Left ventricle myocardium inferior (tissue), 1 donor: ENCODE data around the gene ATXN3. TPM values are rescaled to one million over a fixed set of nuclear protein-coding genes. Genes with fewer than 3 reads are reported as not detected.

Experiments
- DNase-seq: peaks from one replicate; pipeline ENCODE4 v3.0.0-alpha.2; 2020
- H3K27ac ChIP-seq: fragments of 200-600 bp; replicated peaks from 2 replicates; pipeline ENCODE4 v1.8.0; 2021
- H3K27me3 ChIP-seq: fragments of 200-600 bp; 2 replicates; pipeline ENCODE4 v1.8.0; 2021; ENCODE audit warnings: low read depth
- H3K36me3 ChIP-seq: fragments of 200-600 bp; 2 replicates; pipeline ENCODE4 v1.8.0; 2021
- H3K4me1 ChIP-seq: fragments of 200-600 bp; 2 replicates; pipeline ENCODE4 v1.8.0; 2021
- H3K4me3 ChIP-seq: fragments of 200-600 bp; 2 replicates; pipeline ENCODE4 v1.8.0; 2021; ENCODE audit warnings: mild to moderate bottlenecking, moderate library complexity
- H3K9me3 ChIP-seq: fragments of 200-600 bp; replicated peaks from 2 replicates; pipeline ENCODE4 v1.8.0; 2021
- CTCF ChIP-seq: fragments of 200-600 bp; IDR thresholded peaks from 2 replicates; pipeline ENCODE4 v1.8.0; 2021; ENCODE audit warnings: antibody characterized with exemption, mild to moderate bottlenecking, borderline replicate concordance
- intact Hi-C: fragments of 100-400 bp; cut with micrococcal nuclease; formaldehyde crosslinking; loops from one replicate; pipeline ENCODE4 v1.11.0; 2022
- long read RNA-seq: library from polyadenylated mRNA; unstranded; transcript quantifications from one replicate; pipeline ENCODE4 v2.0.0, GENCODE V29; 2021
- total RNA-seq: library from RNA; stranded (reverse); fragmentation: NEBNext Ultra II Directional; extraction: Animal tissue kit (Norgen Biotek cat#: 25700); gene quantifications from one replicate; pipeline ENCODE4 v1.2.1, GENCODE V29; 2021
- donor health status: DM: no; HTN: yes; CAD: no; lungs with severe emphysema.

Gene ATXN3
- 15.7 TPM for total RNA-seq
- long read RNA-seq, full-length matches to known transcripts, result 9 of 11 reads
- long read RNA-seq, partial matches to known transcripts, result 1 of 11 reads
- long read RNA-seq, other reads (novel, unspliced or antisense), result 1 of 11 reads

- H3K4me3 ChIP-seq, result peak within 1 kb of the TSS; percentile 97
- no peaks in the 10 kb centered on the region for H3K9me3 ChIP-seq
- peak within 1 kb of the TSS; percentile 99 for H3K27ac ChIP-seq
- no peaks in the 10 kb centered on the region for H3K27me3 ChIP-seq
- peaks cover 53% of the 10 kb centered on the region for H3K4me1 ChIP-seq
- DNase-seq, result peak; percentile 97
- intact Hi-C loops, result no loop called here
- TF ChIP-seq CTCF, result peak; percentile 81
- H3K36me3 ChIP-seq, result no peaks in the 10 kb centered on the region
These were observed at the start of gene ATXN3 for GRCh38 chr14:92106143-92106926. Gene ATXN3, minus strand, starts transcription at chr14:92106582. Its CDS starts 30 bp downstream, at chr14:92106552.

- H3K36me3 ChIP-seq, result peaks cover 82% of the 10 kb centered on the region
- H3K27ac ChIP-seq, result no peak overlapping the region
- H3K27me3 ChIP-seq, result no peaks in the 10 kb centered on the region
- H3K4me3 ChIP-seq, result no peak overlapping the region
- no peak for DNase-seq
- no peaks in the 10 kb centered on the region for H3K9me3 ChIP-seq
- TF ChIP-seq CTCF, result no peak
- intact Hi-C loops, result no loop called here
- no peaks in the 10 kb centered on the region for H3K4me1 ChIP-seq
These were observed 48.0 kb upstream of the ATXN3 start for GRCh38 chr14:92154283-92154942.

DNA sequence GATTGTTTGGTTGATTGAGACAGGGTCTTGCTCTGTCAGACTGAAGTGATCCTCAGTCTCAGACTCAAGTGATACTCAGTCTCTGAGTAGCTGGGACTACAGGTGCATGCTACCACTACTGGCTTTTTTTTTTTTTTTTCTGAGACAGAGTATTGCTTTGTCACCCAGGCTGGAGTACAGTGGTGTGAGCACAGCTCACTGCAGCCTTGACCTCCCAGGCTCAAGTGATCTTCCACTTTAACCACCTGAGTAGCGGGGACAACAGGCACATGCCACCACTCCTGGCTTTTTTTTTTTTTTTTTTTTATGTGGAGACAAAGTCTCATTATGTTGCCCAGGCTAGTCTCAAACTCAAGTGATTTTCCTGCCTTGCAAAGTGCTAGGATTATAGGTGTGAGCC, 47.2 kb upstream of the ATXN3 start:
- intact Hi-C loops, result no loop called here
- H3K27me3 ChIP-seq, result no peaks in the 10 kb centered on the region
- H3K4me1 ChIP-seq, result no peaks in the 10 kb centered on the region
- no peak for DNase-seq
- H3K27ac ChIP-seq, result no peak overlapping the region
- no peak for TF ChIP-seq CTCF
- H3K4me3 ChIP-seq, result no peak overlapping the region
- peaks cover 82% of the 10 kb centered on the region for H3K36me3 ChIP-seq
- no peaks in the 10 kb centered on the region for H3K9me3 ChIP-seq

DNA sequence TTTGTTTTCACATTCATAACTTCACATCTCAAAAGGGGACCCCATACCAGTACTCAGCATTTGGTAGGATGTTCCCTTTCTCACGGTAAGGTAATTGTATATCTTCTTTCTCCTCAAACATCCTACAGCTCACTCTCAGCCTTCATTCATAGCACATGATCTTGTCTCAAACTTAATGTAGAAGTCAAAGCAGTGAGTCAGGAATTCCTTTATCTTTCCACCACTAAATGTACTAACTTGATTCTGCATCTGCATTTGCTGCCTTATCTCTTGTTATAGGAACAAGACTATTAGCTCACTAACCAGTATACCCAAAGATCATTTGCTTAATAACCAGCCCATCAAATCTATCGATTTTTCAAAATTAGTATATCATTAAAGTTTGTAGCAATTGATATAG, 38.3 kb upstream of the ATXN3 start:
- Histone ChIP-seq H3K27me3 (no peaks in the 10 kb centered on the region), H3K36me3 (peaks cover 100% of the 10 kb centered on the region), H3K27ac (no peak overlapping the region), H3K4me3 (no peak overlapping the region), H3K4me1 (no peaks in the 10 kb centered on the region), H3K9me3 (no peaks in the 10 kb centered on the region)
- intact Hi-C loops, result no loop called here
- no peak for DNase-seq
- no peak for TF ChIP-seq CTCF

DNA sequence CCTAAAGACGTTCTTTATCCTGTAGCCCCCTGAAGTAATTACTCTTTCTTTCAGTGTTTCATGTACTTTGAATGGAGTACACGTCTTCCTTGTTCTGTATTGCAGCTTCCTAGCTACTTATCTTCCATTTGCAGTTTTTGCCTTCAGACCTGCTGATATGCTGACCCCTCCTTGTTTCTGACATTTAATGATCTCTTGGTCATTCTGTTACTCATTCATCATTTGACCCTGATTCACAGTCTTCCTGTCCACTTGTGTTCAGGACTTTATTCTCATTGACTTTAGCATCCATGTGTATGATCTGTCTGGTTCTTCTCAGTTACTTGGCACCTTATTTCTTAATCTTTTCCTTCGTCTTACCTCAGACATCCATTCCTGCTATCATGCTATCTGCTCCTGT, 37.6 kb upstream of the ATXN3 start:
- intact Hi-C loops, result no loop called here
- H3K36me3 ChIP-seq, result peaks cover 100% of the 10 kb centered on the region

More for the DNA sequence above, 37.6 kb upstream of the ATXN3 start:
- H3K27ac ChIP-seq, result no peak overlapping the region
- DNase-seq, result no peak
- H3K4me1 ChIP-seq, result no peaks in the 10 kb centered on the region
- H3K27me3 ChIP-seq, result no peaks in the 10 kb centered on the region
- H3K9me3 ChIP-seq, result no peaks in the 10 kb centered on the region
- no peak for TF ChIP-seq CTCF
- H3K4me3 ChIP-seq, result no peak overlapping the region
